DND-41 (cell line): Measurements from ENCODE around the gene ERF.

ENCODE experiments used
- ATAC-seq: fragments of 200-7000 bp; cut with Tn5 transposase; 3 replicates; pipeline ENCODE4 v1.9.1; 2021; ENCODE audit warnings: low read depth; ENCODE audit not compliant: insufficient read depth
- DNase-seq: peaks from one replicate; pipeline ENCODE4 v3.0.0-alpha.2; 2020
- H2AFZ ChIP-seq: 2 replicates; pipeline ENCODE4 v1.6.0; 2012; ENCODE audit warnings: low read depth, low read length
- H3K27ac ChIP-seq: 2 replicates; pipeline ENCODE4 v1.5.1; 2012; ENCODE audit warnings: low read length, inconsistent platforms
- H3K27me3 ChIP-seq: fragments of 200-600 bp; sonication (generic); 2 replicates; pipeline ENCODE4 v1.6.0; 2012; ENCODE audit warnings: low read length, mild to moderate bottlenecking, inconsistent platforms; ENCODE audit not compliant: insufficient read depth, poor library complexity
- H3K36me3 ChIP-seq: 2 replicates; pipeline ENCODE4 v1.5.1; 2012; ENCODE audit warnings: low read length, inconsistent platforms; ENCODE audit not compliant: insufficient read depth
- H3K4me1 ChIP-seq: 2 replicates; pipeline ENCODE4 v1.5.1; 2012; ENCODE audit warnings: mild to moderate bottlenecking, low read length; ENCODE audit not compliant: insufficient read depth
- H3K4me2 ChIP-seq: 2 replicates; pipeline ENCODE4 v1.6.0; 2012; ENCODE audit warnings: mild to moderate bottlenecking, moderate library complexity, low read length, inconsistent platforms; ENCODE audit not compliant: insufficient read depth
- H3K4me3 ChIP-seq, 2 experiments: fragments of 200-600 bp in 1 of 2; shearing (Covaris generic) in 1 of 2; 2 replicates each; pipeline ENCODE4 v1.5.1; 2012 to 2016; ENCODE audit warnings: inconsistent platforms in 2 of 2, low read length in 2 of 2, mild to moderate bottlenecking in 2 of 2, low read depth in 1 of 2, moderate library complexity in 1 of 2
- H3K79me2 ChIP-seq: 2 replicates; pipeline ENCODE4 v1.6.0; 2012; ENCODE audit warnings: low read length, inconsistent platforms; ENCODE audit not compliant: insufficient read depth
- H3K9ac ChIP-seq: 2 replicates; pipeline ENCODE4 v1.6.0; 2012; ENCODE audit warnings: low read depth, mild to moderate bottlenecking, inconsistent platforms, low read length, moderate library complexity
- H3K9me3 ChIP-seq: 2 replicates; pipeline ENCODE4 v1.5.1; 2012; ENCODE audit warnings: low read length, moderate library complexity, mild to moderate bottlenecking, inconsistent platforms; ENCODE audit not compliant: insufficient read depth, severe bottlenecking
- H4K20me1 ChIP-seq: 2 replicates; pipeline ENCODE4 v1.6.0; 2012; ENCODE audit warnings: low read length; ENCODE audit not compliant: insufficient read depth
- CTCF ChIP-seq: IDR thresholded peaks from 2 replicates; pipeline ENCODE4 v1.5.1; 2012; ENCODE audit warnings: borderline replicate concordance, low read length, moderate library complexity, mild to moderate bottlenecking; ENCODE audit not compliant: poor library complexity, severe bottlenecking; ENCODE audit errors: extremely low read depth
- EZH2 ChIP-seq: IDR thresholded peaks from 3 replicates; pipeline ENCODE4 v1.6.1; 2012; ENCODE audit warnings: borderline replicate concordance, low read depth, mild to moderate bottlenecking, moderate library complexity, low read length, inconsistent platforms; ENCODE audit not compliant: severe bottlenecking

Gene ERF

DNA sequence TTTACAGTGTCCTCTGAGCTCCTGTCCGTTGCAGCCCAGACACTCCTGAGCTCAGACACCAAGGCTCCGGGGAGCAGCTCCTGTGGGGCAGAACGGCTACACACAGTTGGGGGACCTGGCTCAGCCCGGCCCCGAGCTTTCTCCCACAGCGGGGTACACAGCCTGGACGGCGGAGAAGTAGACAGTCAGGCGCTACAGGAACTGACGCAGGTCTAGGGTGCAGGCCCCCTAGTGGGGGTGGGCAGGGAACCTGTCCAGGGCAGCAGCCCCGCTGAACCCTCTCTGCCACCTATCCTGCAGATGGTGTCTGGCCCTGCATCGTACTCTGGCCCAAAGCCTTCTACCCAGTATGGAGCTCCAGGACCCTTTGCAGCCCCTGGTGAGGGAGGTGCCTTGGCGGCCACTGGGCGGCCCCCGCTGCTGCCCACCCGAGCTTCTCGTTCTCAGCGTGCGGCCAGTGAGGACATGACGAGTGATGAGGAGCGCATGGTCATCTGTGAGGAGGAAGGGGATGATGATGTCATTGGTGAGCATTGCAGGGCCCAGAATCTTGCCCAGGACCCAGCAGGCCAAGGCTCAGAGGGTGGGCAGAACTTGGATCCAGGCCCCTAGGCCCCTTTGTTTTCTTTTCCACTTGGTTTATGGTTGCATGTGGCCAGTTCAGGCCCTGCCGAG is 34.1 kb upstream of the ERF start:
- no peak for ATAC-seq
- no peak for DNase-seq
- no peak overlapping the region for H2AFZ ChIP-seq
- H3K27ac ChIP-seq, result no peak overlapping the region
- no peak overlapping the region for H3K4me2 ChIP-seq
- no peak overlapping the region for H3K9ac ChIP-seq
- peaks cover 20% of the 10 kb centered on the region for H3K79me2 ChIP-seq
- H3K27me3 ChIP-seq, result no peaks in the 10 kb centered on the region
- H3K4me1 ChIP-seq, result peaks cover 19% of the 10 kb centered on the region
- H3K4me3 ChIP-seq, result no peak overlapping the region
- H3K9me3 ChIP-seq, result no peaks in the 10 kb centered on the region
- no peak for TF ChIP-seq EZH2
- H3K36me3 ChIP-seq, result peaks cover 81% of the 10 kb centered on the region
- peaks cover 46% of the 10 kb centered on the region for H4K20me1 ChIP-seq

DNA sequence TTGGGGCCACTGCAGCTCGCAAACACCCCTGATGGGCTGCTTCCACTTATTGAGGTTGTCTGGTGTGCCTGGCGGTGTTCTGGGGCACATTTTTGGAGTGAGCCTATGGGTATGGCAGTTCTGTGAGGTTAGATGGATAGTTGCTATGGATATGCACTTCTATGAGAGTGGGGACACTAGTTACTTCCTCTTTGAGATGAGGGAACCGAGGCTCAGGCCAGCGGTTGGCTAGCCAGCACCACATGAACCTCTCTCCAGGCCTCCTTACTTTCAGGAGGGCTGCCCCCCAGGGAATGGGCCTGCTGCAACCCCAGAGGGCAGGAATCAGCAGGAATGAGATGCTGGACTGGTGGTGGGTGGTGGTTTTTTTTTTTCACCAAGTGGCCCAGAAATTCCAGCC is 33.5 kb upstream of the ERF start:
- TF ChIP-seq EZH2 (no peak), CTCF (no peak)
- peaks cover 46% of the 10 kb centered on the region for H4K20me1 ChIP-seq
- H3K4me2 ChIP-seq, result no peak overlapping the region
- peaks cover 21% of the 10 kb centered on the region for H3K4me1 ChIP-seq
- no peak overlapping the region for H3K27ac ChIP-seq
- DNase-seq (no peak), ATAC-seq (no peak)
- H3K27me3 ChIP-seq, result no peaks in the 10 kb centered on the region
- H3K9ac ChIP-seq, result no peak overlapping the region
- no peaks in the 10 kb centered on the region for H3K9me3 ChIP-seq
- no peak overlapping the region for H2AFZ ChIP-seq
- no peak overlapping the region for H3K4me3 ChIP-seq
- peaks cover 74% of the 10 kb centered on the region for H3K36me3 ChIP-seq
- H3K79me2 ChIP-seq, result peaks cover 20% of the 10 kb centered on the region

GRCh38 chr19:42287827-42288107 is 32.8 kb upstream of the ERF start:
- no peak overlapping the region for H3K27ac ChIP-seq

More at GRCh38 chr19:42287827-42288107, 32.8 kb upstream of the ERF start:
- DNase-seq (no peak), ATAC-seq (no peak)
- Histone ChIP-seq H3K4me3 (no peak overlapping the region), H3K27me3 (no peaks in the 10 kb centered on the region), H3K79me2 (peaks cover 26% of the 10 kb centered on the region), H3K36me3 (peaks cover 68% of the 10 kb centered on the region), H4K20me1 (peaks cover 52% of the 10 kb centered on the region), H3K9ac (no peak overlapping the region), H3K4me2 (no peak overlapping the region), H3K9me3 (no peaks in the 10 kb centered on the region), H2AFZ (no peak overlapping the region), H3K4me1 (peaks cover 27% of the 10 kb centered on the region)
- TF ChIP-seq EZH2, result no peak
- no peak for TF ChIP-seq CTCF
